H9 (cell line): ENCODE measurements around the gene ULK2. TPM values are rescaled to one million over a fixed set of nuclear protein-coding genes. Genes with fewer than 3 reads are reported as not detected.

Experiments used
- DNase-seq: peaks from one replicate; pipeline ENCODE4 v3.0.0-alpha.2; 2017
- H2AFZ ChIP-seq: one replicate; pipeline ENCODE4 v1.6.1; 2013; ENCODE audit warnings: mild to moderate bottlenecking, low read length, control low read depth, moderate library complexity
- H2AK5ac ChIP-seq: 2 replicates; pipeline ENCODE4 v1.6.1; 2013; ENCODE audit warnings: low read length, control low read depth, mixed read lengths; ENCODE audit not compliant: insufficient read length
- H2BK120ac ChIP-seq: one replicate; pipeline ENCODE4 v1.6.1; 2013; ENCODE audit warnings: low read depth, mild to moderate bottlenecking, low read length, control low read depth, inconsistent platforms; ENCODE audit not compliant: poor library complexity, severe bottlenecking
- H2BK12ac ChIP-seq: 2 replicates; pipeline ENCODE4 v1.6.1; 2013; ENCODE audit warnings: low read length, control low read depth, mixed read lengths, low read depth; ENCODE audit not compliant: insufficient read length
- H2BK15ac ChIP-seq: 2 replicates; pipeline ENCODE4 v1.6.1; 2013; ENCODE audit warnings: low read depth, low read length, control low read depth
- H2BK20ac ChIP-seq: one replicate; pipeline ENCODE4 v1.6.1; 2013; ENCODE audit warnings: low read depth, mild to moderate bottlenecking, low read length, control low read depth, inconsistent platforms; ENCODE audit not compliant: poor library complexity, severe bottlenecking
- H2BK5ac ChIP-seq: 2 replicates; pipeline ENCODE4 v1.6.1; 2013; ENCODE audit warnings: low read length, control low read depth, mixed read lengths; ENCODE audit not compliant: insufficient read length
- H3K14ac ChIP-seq: 2 replicates; pipeline ENCODE4 v1.6.1; 2013; ENCODE audit warnings: low read length, control low read depth; ENCODE audit not compliant: insufficient read depth
- H3K18ac ChIP-seq: 2 replicates; pipeline ENCODE4 v1.6.1; 2013; ENCODE audit warnings: low read depth, mild to moderate bottlenecking, mixed read lengths, low read length, control low read depth; ENCODE audit not compliant: insufficient read length
- H3K23ac ChIP-seq: 2 replicates; pipeline ENCODE4 v1.6.1; 2013; ENCODE audit warnings: low read length, control low read depth, mixed read lengths, low read depth; ENCODE audit not compliant: insufficient read length
- H3K23me2 ChIP-seq: 2 replicates; pipeline ENCODE4 v1.6.1; 2013; ENCODE audit warnings: low read depth, mild to moderate bottlenecking, mixed read lengths, low read length, control low read depth; ENCODE audit not compliant: insufficient read length, poor library complexity, severe bottlenecking
- H3K27ac ChIP-seq: 2 replicates; pipeline ENCODE4 v1.5.1; 2013; ENCODE audit warnings: low read length, control low read depth, mixed read lengths, low read depth; ENCODE audit not compliant: insufficient read length
- H3K27me3 ChIP-seq: 2 replicates; pipeline ENCODE4 v1.6.1; 2013; ENCODE audit warnings: low read length, control low read depth, inconsistent platforms; ENCODE audit not compliant: insufficient read depth
- H3K4ac ChIP-seq: 2 replicates; pipeline ENCODE4 v1.6.1; 2013; ENCODE audit warnings: low read depth, mild to moderate bottlenecking, control low read depth, inconsistent platforms, low read length, moderate library complexity
- H3K4me1 ChIP-seq: 2 replicates; pipeline ENCODE4 v1.6.1; 2013; ENCODE audit warnings: low read length, control low read depth, inconsistent platforms; ENCODE audit not compliant: insufficient read depth
- H3K4me2 ChIP-seq: 2 replicates; pipeline ENCODE4 v1.6.1; 2013; ENCODE audit warnings: low read length, control low read depth, mixed read lengths; ENCODE audit not compliant: insufficient read length, insufficient read depth
- H3K56ac ChIP-seq: 2 replicates; pipeline ENCODE4 v1.6.1; 2013; ENCODE audit warnings: low read depth, mild to moderate bottlenecking, mixed read lengths, low read length, control low read depth; ENCODE audit not compliant: insufficient read length
- H3K79me1 ChIP-seq: 2 replicates; pipeline ENCODE4 v1.6.1; 2013; ENCODE audit warnings: low read depth, mild to moderate bottlenecking, moderate library complexity, low read length, control low read depth, inconsistent platforms; ENCODE audit not compliant: insufficient read depth, poor library complexity, severe bottlenecking
- H3K79me2 ChIP-seq: 2 replicates; pipeline ENCODE4 v1.6.1; 2013; ENCODE audit warnings: low read length, control low read depth, inconsistent platforms; ENCODE audit not compliant: insufficient read depth
- H3K9ac ChIP-seq: 2 replicates; pipeline ENCODE4 v1.6.1; 2013; ENCODE audit warnings: low read length, control low read depth, mixed read lengths; ENCODE audit not compliant: insufficient read length; ENCODE audit errors: extremely low read depth
- H3K9me3 ChIP-seq: one replicate; pipeline ENCODE4 v1.6.1; 2013; ENCODE audit warnings: low read depth, low read length, inconsistent platforms; ENCODE audit not compliant: control insufficient read depth
- H3T11ph ChIP-seq: one replicate; pipeline ENCODE4 v1.6.1; 2013; ENCODE audit warnings: mild to moderate bottlenecking, low read length, control low read depth, inconsistent platforms
- H4K20me1 ChIP-seq: one replicate; pipeline ENCODE4 v1.6.1; 2013; ENCODE audit not compliant: control insufficient read depth, insufficient read length, insufficient read depth
- H4K5ac ChIP-seq: 2 replicates; pipeline ENCODE4 v1.6.1; 2013; ENCODE audit warnings: low read depth, mild to moderate bottlenecking, mixed read lengths, low read length, control low read depth; ENCODE audit not compliant: insufficient read length
- H4K8ac ChIP-seq: replicated peaks from 2 replicates; pipeline ENCODE4 v1.6.1; 2013; ENCODE audit warnings: low read length, control low read depth, mixed read lengths, low read depth; ENCODE audit not compliant: insufficient read length
- H4K91ac ChIP-seq: 2 replicates; pipeline ENCODE4 v1.6.1; 2013; ENCODE audit warnings: low read depth, mild to moderate bottlenecking, moderate library complexity, mixed read lengths, low read length, control low read depth; ENCODE audit not compliant: insufficient read length
- H3K27ac Mint-ChIP-seq, 3 experiments: 2 replicates in 2 of 3; 3 replicates in 1 of 3; pipeline ENCODE4 v1.8.0; 2020 to 2021; ENCODE audit warnings: mixed read lengths in 3 of 3, mild to moderate bottlenecking in 1 of 3, moderate library complexity in 1 of 3
- H3K27me3 Mint-ChIP-seq: 2 replicates; pipeline ENCODE4 v1.8.0; 2021; ENCODE audit warnings: low read depth, mild to moderate bottlenecking, moderate library complexity, mixed read lengths
- H3K36me3 Mint-ChIP-seq, 3 experiments: 2 replicates in 2 of 3; 3 replicates in 1 of 3; pipeline ENCODE4 v1.8.0; 2020 to 2021; ENCODE audit warnings: low read depth in 3 of 3, mixed read lengths in 3 of 3; ENCODE audit not compliant: insufficient read depth in 1 of 3
- H3K4me1 Mint-ChIP-seq, 2 experiments: 2 replicates each; pipeline ENCODE4 v1.8.0; 2020; ENCODE audit warnings: mixed read lengths in 2 of 2
- H3K4me3 Mint-ChIP-seq, 2 experiments: 2 replicates in 1 of 2; 3 replicates in 1 of 2; pipeline ENCODE4 v1.8.0; 2020 to 2021; ENCODE audit warnings: mild to moderate bottlenecking in 2 of 2, mixed read lengths in 2 of 2, moderate library complexity in 1 of 2
- H3K9me3 Mint-ChIP-seq, 2 experiments: 2 replicates in 1 of 2; 3 replicates in 1 of 2; pipeline ENCODE4 v1.8.0; 2020; ENCODE audit warnings: mild to moderate bottlenecking in 2 of 2, mixed read lengths in 2 of 2, moderate library complexity in 1 of 2
- CTCF ChIP-seq: fragments of 200-600 bp; sonication (generic); conservative IDR thresholded peaks from 3 replicates; pipeline ENCODE4 v1.8.0; 2021; ENCODE audit warnings: antibody characterized with exemption, mild to moderate bottlenecking
- WGBS: extraction: QIAGEN DNeasy Blood & Tissue Kit; methylation state at CpG from one replicate; pipeline ENCODE4 v1.1.7; 2013; ENCODE audit warnings: missing lambda C conversion rate, low lambda C conversion rate, mixed read lengths; ENCODE audit not compliant: insufficient read length; ENCODE audit errors: extremely low coverage; 5-methylcytosine and 5-hydroxymethylcytosine counted together
- total RNA-seq: library from RNA; stranded (reverse); gene quantifications from 2 replicates; pipeline ENCODE4 v1.2.1, GENCODE V29; 2021

The ULK2 gene
- total RNA-seq, 1 experiment from 2014 or later, result 11.5 TPM

- H3K18ac ChIP-seq, result no peak overlapping the region
- H3K27me3 ChIP-seq, result no peaks in the 10 kb centered on the region
- no peaks in the 10 kb centered on the region for H4K20me1 ChIP-seq
- no peak overlapping the region for H2BK20ac ChIP-seq
- no peak overlapping the region for H4K91ac ChIP-seq
- H3T11ph ChIP-seq, result no peak overlapping the region
- H3K4me3 Mint-ChIP-seq, result no peak overlapping the region
- H3K4me1 Mint-ChIP-seq, result peaks cover 7 to 11% of the 10 kb centered on the region in 2 experiments
- no peaks in the 10 kb centered on the region for H3K9me3 Mint-ChIP-seq
- H3K23me2 ChIP-seq, result no peaks in the 10 kb centered on the region
- H2BK15ac ChIP-seq, result no peak overlapping the region
- no peaks in the 10 kb centered on the region for H3K4me1 ChIP-seq
- no peak overlapping the region for H3K27ac Mint-ChIP-seq
- no peak overlapping the region for H3K4me2 ChIP-seq
- H3K4ac ChIP-seq, result no peak overlapping the region
- no peaks in the 10 kb centered on the region for H3K79me1 ChIP-seq
- WGBS, result no CpG with 5 or more reads among the region's 12 CpGs
- no peak overlapping the region for H3K9ac ChIP-seq
- peaks cover 7% of the 10 kb centered on the region for H3K27me3 Mint-ChIP-seq
- H3K79me2 ChIP-seq, result no peaks in the 10 kb centered on the region; the same call in 1 of the 2 replicates
- no peak overlapping the region for H2AK5ac ChIP-seq
- no peak overlapping the region for H4K8ac ChIP-seq
- H2BK120ac ChIP-seq, result no peak overlapping the region
- no peak overlapping the region for H4K5ac ChIP-seq
- no peak overlapping the region for H3K14ac ChIP-seq
- no peak overlapping the region for H3K56ac ChIP-seq
- H2BK5ac ChIP-seq, result no peak overlapping the region
- peak; percentile 97 for TF ChIP-seq CTCF
- no peaks in the 10 kb centered on the region for H3K9me3 ChIP-seq
- DNase-seq, result peak; percentile 92
- H3K27ac ChIP-seq, result no peak overlapping the region
- H3K23ac ChIP-seq, result no peak overlapping the region
- no peak overlapping the region for H2BK12ac ChIP-seq
- H2AFZ ChIP-seq, result no peak overlapping the region
- H3K36me3 Mint-ChIP-seq, result no peaks in the 10 kb centered on the region
Measured at GRCh38 chr17:19766421-19767270, 101.1 kb downstream of the ULK2 start.
